ENCODE results near the gene ZNF311.

ZNF311 gene

GRCh38 chr6:29025927-29026585 lies 20.9 kb upstream of the ZNF311 start:
- no peaks in the 10 kb centered on the region for H3K27me3 ChIP-seq (replicated peaks)
- H3K4me3 ChIP-seq (ENCODE audit: low read depth, low read length): no peak overlapping the region
- no peak for DNase-seq
- no peak for TF ChIP-seq CTCF (IDR thresholded peaks at IDR 0.05; ENCODE audit: low read depth, low read length, missing control alignments)
- no peak overlapping the region for H3K27ac ChIP-seq
- H3K36me3 ChIP-seq (replicated peaks): no peaks in the 10 kb centered on the region
- in situ Hi-C loops (cut with HindIII; ENCODE audit: low pct_ligation_motif_present, low sequenced_read_pairs): no loop called here

GRCh38 chr6:29021434-29021833 lies 16.3 kb upstream of the ZNF311 start:
- no peaks in the 10 kb centered on the region for H3K36me3 ChIP-seq (replicated peaks)
- no peak overlapping the region for H3K27ac ChIP-seq
- H3K27me3 ChIP-seq (replicated peaks): no peaks in the 10 kb centered on the region
- TF ChIP-seq CTCF (IDR thresholded peaks at IDR 0.05; ENCODE audit: low read depth, low read length, missing control alignments): no peak
- no peak for DNase-seq
- in situ Hi-C loops (cut with HindIII; ENCODE audit: low pct_ligation_motif_present, low sequenced_read_pairs): no loop called here
- no peak overlapping the region for H3K4me3 ChIP-seq (ENCODE audit: low read depth, low read length)

GRCh38 chr6:29019629-29020028 lies 14.5 kb upstream of the ZNF311 start:
- no peaks in the 10 kb centered on the region for H3K27me3 ChIP-seq (replicated peaks)
- no peak for TF ChIP-seq CTCF (IDR thresholded peaks at IDR 0.05; ENCODE audit: low read depth, low read length, missing control alignments)
- no peaks in the 10 kb centered on the region for H3K36me3 ChIP-seq (replicated peaks)
- in situ Hi-C loops (cut with HindIII; ENCODE audit: low pct_ligation_motif_present, low sequenced_read_pairs): no loop called here
- H3K27ac ChIP-seq: no peak overlapping the region
- no peak overlapping the region for H3K4me3 ChIP-seq (ENCODE audit: low read depth, low read length)
- no peak for DNase-seq

- Histone ChIP-seq H3K4me3 (ENCODE audit: low read depth, low read length) (no peak overlapping the region), H3K27ac (no peak overlapping the region), H3K36me3 (replicated peaks) (no peaks in the 10 kb centered on the region), H3K27me3 (replicated peaks) (no peaks in the 10 kb centered on the region)
- TF ChIP-seq CTCF (IDR thresholded peaks at IDR 0.05; ENCODE audit: low read depth, low read length, missing control alignments): no peak
- in situ Hi-C loops (cut with HindIII; ENCODE audit: low pct_ligation_motif_present, low sequenced_read_pairs): no loop called here
- no peak for DNase-seq
Observed at GRCh38 chr6:29017428-29017802, 12.3 kb upstream of the ZNF311 start.

- DNase-seq: peak; percentile 83
- no peaks in the 10 kb centered on the region for H3K27me3 ChIP-seq (replicated peaks)
- no peak overlapping the region for H3K27ac ChIP-seq
- TF ChIP-seq CTCF (IDR thresholded peaks at IDR 0.05; ENCODE audit: low read depth, low read length, missing control alignments): peak; percentile 88
- peak overlapping the region; percentile 63 for H3K4me3 ChIP-seq (ENCODE audit: low read depth, low read length)
- in situ Hi-C loops (cut with HindIII; ENCODE audit: low pct_ligation_motif_present, low sequenced_read_pairs): no loop called here
- H3K36me3 ChIP-seq (replicated peaks): no peaks in the 10 kb centered on the region
Observed at GRCh38 chr6:29016559-29017427, 11.7 kb upstream of the ZNF311 start.
